ENCODE results near the gene IGDCC3. TPM values are rescaled to one million over a fixed set of nuclear protein-coding genes. Genes with fewer than 3 reads are reported as not detected.

IGDCC3 gene
- total RNA-seq, 4 donors from 2014 or later = not detected

GRCh38 chr15:65329984-65330735 lies 47.6 kb downstream of the IGDCC3 start:
- no peaks in the 10 kb centered on the region for H3K27me3 ChIP-seq
- intact Hi-C loops (cut with DNase I; ENCODE audit: low total_unique reads) = no loop called here
- in situ Hi-C loops (cut with MboI; ENCODE audit: low sequenced_read_pairs in 4 of 4) = no loop called here

GRCh38 chr15:65329288-65329983 lies 48.4 kb downstream of the IGDCC3 start:
- Histone ChIP-seq H3K4me3 (no peak overlapping the region), H3K27ac (no peak overlapping the region), H3K27me3 (no peaks in the 10 kb centered on the region), H3K9me3 (no peaks in the 10 kb centered on the region), H3K36me3 (no peaks in the 10 kb centered on the region), H3K4me1 (no peaks in the 10 kb centered on the region)
- no peak for TF ChIP-seq CTCF (IDR thresholded peaks at IDR 0.05 in 4 of 5, conservative IDR thresholded peaks at IDR 0.05 in 1 of 5)
- no peak for TF ChIP-seq POLR2A (IDR thresholded peaks at IDR 0.05)
- ATAC-seq (no peak), DNase-seq (no peak)
- in situ Hi-C loops (cut with MboI; ENCODE audit: low sequenced_read_pairs in 4 of 4) = no loop called here
- intact Hi-C loops (cut with DNase I; ENCODE audit: low total_unique reads) = no loop called here

More at GRCh38 chr15:65329984-65330735, 47.6 kb downstream of the IGDCC3 start:
- Histone ChIP-seq H3K9me3 (no peaks in the 10 kb centered on the region), H3K4me3 (no peak overlapping the region), H3K27ac (no peak overlapping the region), H3K4me1 (no peaks in the 10 kb centered on the region), H3K36me3 (no peaks in the 10 kb centered on the region)
- no peak for TF ChIP-seq CTCF (IDR thresholded peaks at IDR 0.05 in 4 of 5, conservative IDR thresholded peaks at IDR 0.05 in 1 of 5)
- TF ChIP-seq POLR2A (IDR thresholded peaks at IDR 0.05) = no peak
- ATAC-seq (no peak), DNase-seq (no peak)

- Histone ChIP-seq H3K27me3 (no peaks in the 10 kb centered on the region), H3K4me3 (no peak overlapping the region), H3K27ac (no peak overlapping the region), H3K9me3 (no peaks in the 10 kb centered on the region), H3K4me1 (no peaks in the 10 kb centered on the region), H3K36me3 (no peaks in the 10 kb centered on the region)
- in situ Hi-C loops (cut with MboI; ENCODE audit: low sequenced_read_pairs in 4 of 4) (no loop called here), intact Hi-C loops (cut with DNase I; ENCODE audit: low total_unique reads) (no loop called here)
- TF ChIP-seq POLR2A (IDR thresholded peaks at IDR 0.05) (no peak), CTCF (IDR thresholded peaks at IDR 0.05 in 4 of 5, conservative IDR thresholded peaks at IDR 0.05 in 1 of 5) (no peak)
- ATAC-seq = no peak
- DNase-seq = no peak
Measured at GRCh38 chr15:65328506-65329287, 49.1 kb downstream of the IGDCC3 start.

GRCh38 chr15:65327651-65328393 lies 50.0 kb downstream of the IGDCC3 start:
- no peaks in the 10 kb centered on the region for H3K36me3 ChIP-seq
- no peaks in the 10 kb centered on the region for H3K27me3 ChIP-seq
- no peaks in the 10 kb centered on the region for H3K9me3 ChIP-seq
- ATAC-seq = no peak
- DNase-seq = no peak
- intact Hi-C loops (cut with DNase I; ENCODE audit: low total_unique reads) (no loop called here), in situ Hi-C loops (cut with MboI; ENCODE audit: low sequenced_read_pairs in 4 of 4) (no loop called here)
- TF ChIP-seq POLR2A (IDR thresholded peaks at IDR 0.05) (no peak), CTCF (IDR thresholded peaks at IDR 0.05 in 4 of 5, conservative IDR thresholded peaks at IDR 0.05 in 1 of 5) (no peak)
- H3K4me1 ChIP-seq = no peaks in the 10 kb centered on the region
- no peak overlapping the region for H3K27ac ChIP-seq
- H3K4me3 ChIP-seq = no peak overlapping the region

Measured in gastrocnemius medialis (tissue), 4 donors.